Ovary (tissue), 3 donors: ENCODE data around the gene SNAP47.

Source experiments
- POLR2A ChIP-seq: fragments of 450-650 bp; IDR thresholded peaks from one replicate; pipeline ENCODE4 v1.6.1; 2017; ENCODE audit warnings: antibody characterized with exemption, mild to moderate bottlenecking, moderate library complexity
- TF ChIP-seq, protein P1 (sequence below), 3 donors: fragments of 450-650 bp in 2 of 3; fragments of 200-600 bp in 1 of 3; IDR thresholded peaks; one replicate each; pipeline versions ENCODE4 v1.5.1 to v1.8.0; 2016 to 2022; ENCODE audit warnings: antibody characterized with exemption in 3 of 3, mild to moderate bottlenecking in 1 of 3
- donor health status: DM: no; HTN: no; CAD: no.

DNA sequence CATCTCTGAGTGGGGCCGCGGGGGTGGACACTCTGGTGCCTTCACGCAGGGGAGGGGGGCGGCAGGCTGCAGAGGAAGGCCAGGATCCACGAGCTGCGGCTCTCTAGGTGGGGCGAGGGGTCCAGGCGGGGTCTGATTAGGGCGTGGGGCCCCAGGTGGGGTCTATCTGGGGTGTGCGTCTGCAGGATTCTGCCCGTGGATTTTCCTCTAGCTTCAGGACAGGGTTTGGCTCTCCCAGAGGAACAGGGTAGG, 6.4 kb upstream of the SNAP47 start:
- TF ChIP-seq, protein P1, sequence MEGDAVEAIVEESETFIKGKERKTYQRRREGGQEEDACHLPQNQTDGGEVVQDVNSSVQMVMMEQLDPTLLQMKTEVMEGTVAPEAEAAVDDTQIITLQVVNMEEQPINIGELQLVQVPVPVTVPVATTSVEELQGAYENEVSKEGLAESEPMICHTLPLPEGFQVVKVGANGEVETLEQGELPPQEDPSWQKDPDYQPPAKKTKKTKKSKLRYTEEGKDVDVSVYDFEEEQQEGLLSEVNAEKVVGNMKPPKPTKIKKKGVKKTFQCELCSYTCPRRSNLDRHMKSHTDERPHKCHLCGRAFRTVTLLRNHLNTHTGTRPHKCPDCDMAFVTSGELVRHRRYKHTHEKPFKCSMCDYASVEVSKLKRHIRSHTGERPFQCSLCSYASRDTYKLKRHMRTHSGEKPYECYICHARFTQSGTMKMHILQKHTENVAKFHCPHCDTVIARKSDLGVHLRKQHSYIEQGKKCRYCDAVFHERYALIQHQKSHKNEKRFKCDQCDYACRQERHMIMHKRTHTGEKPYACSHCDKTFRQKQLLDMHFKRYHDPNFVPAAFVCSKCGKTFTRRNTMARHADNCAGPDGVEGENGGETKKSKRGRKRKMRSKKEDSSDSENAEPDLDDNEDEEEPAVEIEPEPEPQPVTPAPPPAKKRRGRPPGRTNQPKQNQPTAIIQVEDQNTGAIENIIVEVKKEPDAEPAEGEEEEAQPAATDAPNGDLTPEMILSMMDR (IDR thresholded peaks at IDR 0.05), result no peak
- TF ChIP-seq POLR2A, result no peak
